Liver (tissue), 9 donors: Measurements from ENCODE around the gene MYO1B. TPM values are rescaled to one million over a fixed set of nuclear protein-coding genes. Genes with fewer than 3 reads are reported as not detected.

ENCODE experiments used
- DNase-seq: peaks from one replicate; pipeline ENCODE4 v3.0.0-alpha.2; 2017; ENCODE audit warnings: low spot score
- H3K27ac ChIP-seq, 2 donors: one replicate each; pipeline ENCODE4 v1.7.0; 2013; ENCODE audit warnings: inconsistent platforms in 2 of 2, low read length in 2 of 2, control low read depth in 1 of 2, low read depth in 1 of 2, mild to moderate bottlenecking in 1 of 2
- H3K27me3 ChIP-seq, 4 donors: one replicate each; pipeline versions ENCODE4 v1.6.1 to v1.7.0; 2013; ENCODE audit warnings: low read length in 3 of 4, inconsistent platforms in 1 of 4, mild to moderate bottlenecking in 1 of 4, moderate library complexity in 1 of 4; ENCODE audit not compliant: control insufficient read depth in 4 of 4, insufficient read depth in 4 of 4
- H3K36me3 ChIP-seq, 4 donors: one replicate each; pipeline versions ENCODE4 v1.6.1 to v1.7.0; 2013; ENCODE audit warnings: low read length in 3 of 4, mild to moderate bottlenecking in 3 of 4, low read depth in 1 of 4, moderate library complexity in 1 of 4; ENCODE audit not compliant: control insufficient read depth in 4 of 4, insufficient read depth in 3 of 4
- H3K4me1 ChIP-seq, 4 donors: one replicate each; pipeline versions ENCODE4 v1.6.1 to v1.7.0; 2013; ENCODE audit warnings: low read length in 3 of 4, mild to moderate bottlenecking in 3 of 4, moderate library complexity in 1 of 4; ENCODE audit not compliant: control insufficient read depth in 4 of 4, insufficient read depth in 4 of 4
- H3K4me3 ChIP-seq, 3 donors: one replicate each; pipeline versions ENCODE4 v1.6.1 to v1.7.0; 2013; ENCODE audit warnings: low read length in 3 of 3, control low read depth in 1 of 3, low read depth in 1 of 3, mild to moderate bottlenecking in 1 of 3
- H3K9ac ChIP-seq, 2 donors: one replicate each; pipeline ENCODE4 v1.7.0; 2013; ENCODE audit warnings: low read length in 2 of 2, mild to moderate bottlenecking in 2 of 2, moderate library complexity in 2 of 2, control low read depth in 1 of 2, low read depth in 1 of 2
- H3K9me3 ChIP-seq, 4 donors: one replicate each; pipeline versions ENCODE4 v1.6.1 to v1.7.0; 2013; ENCODE audit warnings: low read length in 3 of 4; ENCODE audit not compliant: control insufficient read depth in 4 of 4
- ATF3 ChIP-seq: IDR thresholded peaks from 2 replicates; pipeline ENCODE4 v1.6.1; 2016; ENCODE audit warnings: antibody characterized with exemption
- CTCF ChIP-seq: fragments of 150-350 bp; IDR thresholded peaks from 2 replicates; pipeline ENCODE4 v1.5.1; 2017; ENCODE audit warnings: improper control_type of control experiment, low read depth, low read length; ENCODE audit not compliant: missing input control
- EGR1 ChIP-seq, 2 donors: IDR thresholded peaks; 2 replicates each; pipeline ENCODE4 v1.6.1; 2016 to 2018; ENCODE audit warnings: antibody characterized with exemption in 2 of 2, low read depth in 2 of 2
- FOXA1 ChIP-seq: IDR thresholded peaks from 2 replicates; pipeline ENCODE4 v1.6.1; 2016; ENCODE audit warnings: antibody characterized with exemption
- FOXA2 ChIP-seq: IDR thresholded peaks from 2 replicates; pipeline ENCODE4 v1.6.1; 2016; ENCODE audit warnings: antibody characterized with exemption
- GABPA ChIP-seq, 2 donors: IDR thresholded peaks in 1 of 2; conservative IDR thresholded peaks in 1 of 2; 2 replicates each; pipeline ENCODE4 v1.6.1; 2016; ENCODE audit warnings: antibody characterized with exemption in 2 of 2, mild to moderate bottlenecking in 1 of 2, moderate library complexity in 1 of 2
- HNF4A ChIP-seq, 2 donors: conservative IDR thresholded peaks; 2 replicates each; pipeline ENCODE4 v1.6.1; 2016; ENCODE audit warnings: antibody characterized with exemption in 2 of 2, mild to moderate bottlenecking in 2 of 2
- HNF4G ChIP-seq: IDR thresholded peaks from 2 replicates; pipeline ENCODE4 v1.6.1; 2016; ENCODE audit warnings: antibody characterized with exemption
- JUND ChIP-seq, 2 donors: IDR thresholded peaks; 2 replicates each; pipeline ENCODE4 v1.6.1; 2016; ENCODE audit warnings: antibody characterized with exemption in 2 of 2
- MAX ChIP-seq: IDR thresholded peaks from 2 replicates; pipeline ENCODE4 v1.6.1; 2016; ENCODE audit warnings: antibody characterized with exemption
- NR2F2 ChIP-seq: IDR thresholded peaks from 2 replicates; pipeline ENCODE4 v1.6.1; 2016; ENCODE audit warnings: antibody characterized with exemption
- RAD21 ChIP-seq, 2 donors: IDR thresholded peaks; 2 replicates each; pipeline ENCODE4 v1.6.1; 2016; ENCODE audit warnings: antibody characterized with exemption in 2 of 2, mild to moderate bottlenecking in 2 of 2
- REST ChIP-seq: IDR thresholded peaks from 2 replicates; pipeline ENCODE4 v1.6.1; 2016; ENCODE audit warnings: antibody characterized with exemption, mild to moderate bottlenecking
- RXRA ChIP-seq, 2 donors: IDR thresholded peaks; 2 replicates each; pipeline ENCODE4 v1.6.1; 2017 to 2018; ENCODE audit warnings: antibody characterized with exemption in 2 of 2, mild to moderate bottlenecking in 1 of 2
- SP1 ChIP-seq: IDR thresholded peaks from 2 replicates; pipeline ENCODE4 v1.6.1; 2018; ENCODE audit warnings: antibody characterized with exemption, mild to moderate bottlenecking
- YY1 ChIP-seq: IDR thresholded peaks from 2 replicates; pipeline ENCODE4 v1.6.1; 2016; ENCODE audit warnings: antibody characterized with exemption, mild to moderate bottlenecking
- ZBTB33 ChIP-seq: IDR thresholded peaks from 2 replicates; pipeline ENCODE4 v1.6.1; 2016; ENCODE audit warnings: antibody characterized with exemption
- WGBS: extraction: QIAGEN DNeasy Blood & Tissue Kit; methylation state at CpG from one replicate; pipeline ENCODE4 v1.1.7; 2013; 5-methylcytosine and 5-hydroxymethylcytosine counted together
- polyA plus RNA-seq, 2 donors: library from polyadenylated mRNA; stranded (reverse) in 1 of 2; unstranded in 1 of 2; fragments of 200-250 nt in 1 of 2; fragments of >200 nt in 1 of 2; fragmentation: Nextera tagmentation in 1 of 2; extraction: Ambion mirVana in 1 of 2; gene quantifications; one replicate each; pipeline versions ENCODE4 v1.2.1 to v1.2.3, GENCODE V29; 2013 to 2015
- total RNA-seq, 2 donors: library from RNA; depleted of rRNA; stranded (reverse); fragments of >200 nt; gene quantifications; one replicate each; pipeline ENCODE4 v1.2.3, GENCODE V29; 2014
- donor health status: healthy.
- donor health status: healthy.
- donor health status: healthy.
- donor health status: healthy.
- donor health status: healthy.

MYO1B gene
- total and polyA plus RNA-seq, 4 donors: 66.5 to 434 (median 117) TPM

GRCh38 chr2:191329841-191330240, 84.6 kb downstream of the MYO1B start:
- DNase-seq: no peak
- no peak overlapping the region for H3K9ac ChIP-seq
- H3K9me3 ChIP-seq: no peaks in the 10 kb centered on the region
- WGBS: 96% methylated on average over 3 of the region's 3 CpGs
- no peaks in the 10 kb centered on the region for H3K27me3 ChIP-seq
- TF ChIP-seq HNF4G: no peak
- TF ChIP-seq EGR1 (IDR thresholded peaks at IDR 0.05; ENCODE audit: low read depth in 2 of 2): no peak
- no peak for TF ChIP-seq HNF4A (conservative IDR thresholded peaks at IDR 0.05)
- no peak for TF ChIP-seq CTCF
- TF ChIP-seq MAX: no peak
- no peak for TF ChIP-seq FOXA1
- TF ChIP-seq RAD21 (IDR thresholded peaks at IDR 0.05): no peak
- no peak for TF ChIP-seq ZBTB33
- no peak for TF ChIP-seq JUND (IDR thresholded peaks at IDR 0.05)
- no peak for TF ChIP-seq SP1
- TF ChIP-seq NR2F2: no peak
- TF ChIP-seq FOXA2: no peak
- TF ChIP-seq GABPA (IDR thresholded peaks at IDR 0.05 in 1 of 2, conservative IDR thresholded peaks at IDR 0.05 in 1 of 2): no peak
- H3K4me3 ChIP-seq: no peak overlapping the region
- H3K36me3 ChIP-seq: peaks cover 2 to 37% (median 31%) of the 10 kb centered on the region in 4 donors
- peaks cover 0 to 3% (median 0%) of the 10 kb centered on the region in 4 donors for H3K4me1 ChIP-seq
- no peak overlapping the region for H3K27ac ChIP-seq

GRCh38 chr2:191333911-191334357, 88.7 kb downstream of the MYO1B start:
- TF ChIP-seq FOXA2 (no peak), JUND (IDR thresholded peaks at IDR 0.05) (peak in 1 of 2 donors; percentile 47), GABPA (IDR thresholded peaks at IDR 0.05 in 1 of 2, conservative IDR thresholded peaks at IDR 0.05 in 1 of 2) (peak in 1 of 2 donors; percentile 19), YY1 (no peak), SP1 (no peak)
- peak overlapping the region in 1 of 2 donors; percentile 35 for H3K27ac ChIP-seq
- WGBS: 87% methylated on average over 6 of the region's 6 CpGs
- H3K4me3 ChIP-seq: no peak overlapping the region
- H3K27me3 ChIP-seq: no peaks in the 10 kb centered on the region
- no peak overlapping the region for H3K9ac ChIP-seq
- H3K36me3 ChIP-seq: peaks cover 2 to 43% (median 36%) of the 10 kb centered on the region in 4 donors
- peaks cover 0 to 15% (median 3%) of the 10 kb centered on the region in 4 donors for H3K4me1 ChIP-seq
- no peak for DNase-seq
- H3K9me3 ChIP-seq: no peaks in the 10 kb centered on the region

- 81% methylated on average over 3 of the region's 3 CpGs for WGBS
- peaks cover 0 to 16% (median 3%) of the 10 kb centered on the region in 4 donors for H3K4me1 ChIP-seq
- H3K9me3 ChIP-seq: no peaks in the 10 kb centered on the region
- no peaks in the 10 kb centered on the region for H3K27me3 ChIP-seq
- peaks cover 0 to 30% (median 25%) of the 10 kb centered on the region in 4 donors for H3K36me3 ChIP-seq
- H3K27ac ChIP-seq: peak overlapping the region in 1 of 2 donors; percentile 22
- no peak overlapping the region for H3K9ac ChIP-seq
- DNase-seq: no peak
- H3K4me3 ChIP-seq: no peak overlapping the region
- TF ChIP-seq YY1 (no peak), REST (no peak), RXRA (IDR thresholded peaks at IDR 0.05) (no peak), GABPA (IDR thresholded peaks at IDR 0.05 in 1 of 2, conservative IDR thresholded peaks at IDR 0.05 in 1 of 2) (no peak), JUND (IDR thresholded peaks at IDR 0.05) (no peak), CTCF (no peak), ATF3 (no peak)
Observed at GRCh38 chr2:191335875-191336464, 90.8 kb downstream of the MYO1B start.
